ENCODE data around the gene ADARB2. TPM values are rescaled to one million over a fixed set of nuclear protein-coding genes. Genes with fewer than 3 reads are reported as not detected.
"Not testable (repeated sequence)": the region's sequence is repeated elsewhere in the genome, so short reads cannot be mapped to it uniquely, and the experiment has no call there.

ADARB2 gene
- total and polyA plus RNA-seq, 4 experiments from 2014 or later: 13.5 to 14.1 TPM; not detected in 2

DNA sequence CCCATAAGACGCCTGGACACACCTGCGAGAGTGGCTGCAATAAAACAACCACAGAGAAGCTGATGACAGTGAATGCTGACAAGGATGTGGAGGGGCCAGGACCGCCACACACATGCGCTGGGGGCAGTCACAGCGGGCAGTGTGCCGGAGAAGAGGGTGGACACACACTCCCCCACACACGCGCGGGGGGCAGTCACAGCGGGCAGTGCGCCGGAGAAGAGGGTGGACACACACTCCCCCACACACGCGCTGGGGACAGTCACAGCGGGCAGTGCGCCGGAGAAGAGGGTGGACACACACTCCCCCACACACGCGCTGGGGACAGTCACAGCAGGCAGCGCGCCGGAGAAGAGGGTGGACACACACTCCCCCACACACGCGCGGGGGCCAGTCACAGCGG lies 273.4 kb downstream of the ADARB2 start:
- H3K36me3 Mint-ChIP-seq; H3K4me1 ChIP-seq (ENCODE audit: insufficient read depth, low read length); H3K9me3 Mint-ChIP-seq; POLR2A ChIA-PET (ENCODE audit: partially characterized antibody); H3K4me1 Mint-ChIP-seq; H3K36me3 ChIP-seq (ENCODE audit: insufficient read depth, low read length); H3K4me3 ChIP-seq (ENCODE audit: low read length in 2 of 2); H3K27ac Mint-ChIP-seq; H3K4me3 Mint-ChIP-seq; CTCF ChIA-PET (ENCODE audit: partially characterized antibody); intact Hi-C loops (cut with micrococcal nuclease); H3K27ac ChIP-seq (ENCODE audit: low read depth, low read length); H3K9me3 ChIP-seq (ENCODE audit: control insufficient read depth in 1 of 2, low read length in 2 of 2); DNase-seq; H3K27me3 ChIP-seq (ENCODE audit: insufficient read depth, low read length): not testable (repeated sequence)
- H3K27me3 Mint-ChIP-seq: peaks cover 7 to 16% of the 10 kb centered on the region in 2 donors

GRCh38 chr10:1462994-1463633 lies 274.2 kb downstream of the ADARB2 start:
- DNase-seq: no peak
- no peak overlapping the region for H3K27ac ChIP-seq (ENCODE audit: low read depth, low read length)
- H3K27ac Mint-ChIP-seq: no peak overlapping the region
- H3K27me3 ChIP-seq (ENCODE audit: insufficient read depth, low read length): no peaks in the 10 kb centered on the region
- no peaks in the 10 kb centered on the region for H3K4me1 ChIP-seq (ENCODE audit: insufficient read depth, low read length)
- ChIA-PET CTCF (ENCODE audit: partially characterized antibody) (no interaction called here), POLR2A (ENCODE audit: partially characterized antibody) (no interaction called here)
- no peaks in the 10 kb centered on the region for H3K4me1 Mint-ChIP-seq
- no peak overlapping the region for H3K4me3 ChIP-seq (ENCODE audit: low read length in 2 of 2)
- H3K9me3 ChIP-seq (ENCODE audit: control insufficient read depth in 1 of 2, low read length in 2 of 2): no peaks in the 10 kb centered on the region
- intact Hi-C loops (cut with micrococcal nuclease): no loop called here
- H3K4me3 Mint-ChIP-seq: no peak overlapping the region
- H3K9me3 Mint-ChIP-seq: no peaks in the 10 kb centered on the region
- H3K27me3 Mint-ChIP-seq: peaks cover 7 to 14% of the 10 kb centered on the region in 2 donors
- H3K36me3 ChIP-seq (ENCODE audit: insufficient read depth, low read length): no peaks in the 10 kb centered on the region
- H3K36me3 Mint-ChIP-seq: no peaks in the 10 kb centered on the region

GRCh38 chr10:1462521-1462920 lies 274.8 kb downstream of the ADARB2 start:
- Mint-ChIP-seq H3K27ac (no peak overlapping the region), H3K4me1 (no peaks in the 10 kb centered on the region), H3K36me3 (no peaks in the 10 kb centered on the region), H3K9me3 (no peaks in the 10 kb centered on the region), H3K27me3 (peaks cover 11 to 13% of the 10 kb centered on the region in 2 donors), H3K4me3 (no peak overlapping the region)
- no peaks in the 10 kb centered on the region for H3K9me3 ChIP-seq (ENCODE audit: control insufficient read depth in 1 of 2, low read length in 2 of 2)
- no peaks in the 10 kb centered on the region for H3K36me3 ChIP-seq (ENCODE audit: insufficient read depth, low read length)
- H3K4me3 ChIP-seq (ENCODE audit: low read length in 2 of 2): no peak overlapping the region
- intact Hi-C loops (cut with micrococcal nuclease): no loop called here
- no peak for DNase-seq
- H3K27me3 ChIP-seq (ENCODE audit: insufficient read depth, low read length): no peaks in the 10 kb centered on the region
- no peak overlapping the region for H3K27ac ChIP-seq (ENCODE audit: low read depth, low read length)
- ChIA-PET CTCF (ENCODE audit: partially characterized antibody) (no interaction called here), POLR2A (ENCODE audit: partially characterized antibody) (no interaction called here)
- H3K4me1 ChIP-seq (ENCODE audit: insufficient read depth, low read length): no peaks in the 10 kb centered on the region

GRCh38 chr10:1462032-1462431 lies 275.3 kb downstream of the ADARB2 start:
- CTCF ChIA-PET (ENCODE audit: partially characterized antibody): no interaction called here
- no peaks in the 10 kb centered on the region for H3K36me3 Mint-ChIP-seq
- H3K27me3 Mint-ChIP-seq: peaks cover 9 to 16% of the 10 kb centered on the region in 2 donors
- H3K27ac ChIP-seq (ENCODE audit: low read depth, low read length): no peak overlapping the region
- no peak for DNase-seq
- H3K27me3 ChIP-seq (ENCODE audit: insufficient read depth, low read length): no peaks in the 10 kb centered on the region
- H3K36me3 ChIP-seq (ENCODE audit: insufficient read depth, low read length): no peaks in the 10 kb centered on the region
- H3K4me3 ChIP-seq (ENCODE audit: low read length in 2 of 2): no peak overlapping the region
- POLR2A ChIA-PET (ENCODE audit: partially characterized antibody): no interaction called here
- intact Hi-C loops (cut with micrococcal nuclease): no loop called here
- H3K4me3 Mint-ChIP-seq: no peak overlapping the region
- no peaks in the 10 kb centered on the region for H3K9me3 Mint-ChIP-seq
- H3K27ac Mint-ChIP-seq: no peak overlapping the region
- no peaks in the 10 kb centered on the region for H3K4me1 Mint-ChIP-seq
- H3K4me1 ChIP-seq (ENCODE audit: insufficient read depth, low read length): no peaks in the 10 kb centered on the region
- no peaks in the 10 kb centered on the region for H3K9me3 ChIP-seq (ENCODE audit: control insufficient read depth in 1 of 2, low read length in 2 of 2)

DNA sequence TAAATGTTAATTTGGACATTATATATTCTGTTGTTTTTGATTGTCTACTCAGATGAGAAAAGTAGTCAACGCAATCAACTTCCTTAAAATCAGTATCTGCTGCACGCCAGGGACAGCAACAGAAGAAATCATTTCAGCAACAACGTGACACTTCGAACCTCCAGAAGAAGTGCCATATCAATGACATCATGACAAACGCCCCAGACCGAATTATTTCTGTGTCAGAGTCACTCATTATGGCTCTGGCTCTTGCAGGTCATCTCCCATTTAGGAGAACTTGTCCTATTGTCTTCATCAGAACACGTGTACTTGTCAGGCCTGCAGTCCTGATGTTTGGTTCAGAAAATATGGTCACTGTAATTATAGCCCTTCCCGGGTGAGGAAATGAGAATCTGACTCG lies 276.3 kb downstream of the ADARB2 start:
- no peaks in the 10 kb centered on the region for H3K4me1 Mint-ChIP-seq
- no peaks in the 10 kb centered on the region for H3K27me3 ChIP-seq (ENCODE audit: insufficient read depth, low read length)

GRCh38 chr10:1459664-1460063 lies 277.7 kb downstream of the ADARB2 start:
- H3K4me1 ChIP-seq (ENCODE audit: insufficient read depth, low read length); POLR2A ChIA-PET (ENCODE audit: partially characterized antibody); intact Hi-C loops (cut with micrococcal nuclease); H3K4me3 ChIP-seq (ENCODE audit: low read length in 2 of 2); H3K36me3 Mint-ChIP-seq; H3K27ac Mint-ChIP-seq; H3K4me1 Mint-ChIP-seq; H3K36me3 ChIP-seq (ENCODE audit: insufficient read depth, low read length); H3K4me3 Mint-ChIP-seq; H3K27me3 ChIP-seq (ENCODE audit: insufficient read depth, low read length); H3K9me3 Mint-ChIP-seq; H3K27ac ChIP-seq (ENCODE audit: low read depth, low read length); CTCF ChIA-PET (ENCODE audit: partially characterized antibody); H3K9me3 ChIP-seq (ENCODE audit: control insufficient read depth in 1 of 2, low read length in 2 of 2); DNase-seq: not testable (repeated sequence)
- H3K27me3 Mint-ChIP-seq: peaks cover 13 to 24% of the 10 kb centered on the region in 2 donors

More for the DNA sequence above, 276.3 kb downstream of the ADARB2 start:
- Histone ChIP-seq H3K27ac (ENCODE audit: low read depth, low read length) (no peak overlapping the region), H3K36me3 (ENCODE audit: insufficient read depth, low read length) (no peaks in the 10 kb centered on the region), H3K4me1 (ENCODE audit: insufficient read depth, low read length) (no peaks in the 10 kb centered on the region), H3K4me3 (ENCODE audit: low read length in 2 of 2) (no peak overlapping the region), H3K9me3 (ENCODE audit: control insufficient read depth in 1 of 2, low read length in 2 of 2) (no peaks in the 10 kb centered on the region)
- intact Hi-C loops (cut with micrococcal nuclease): no loop called here
- Mint-ChIP-seq H3K9me3 (no peaks in the 10 kb centered on the region), H3K27me3 (peaks cover 9 to 20% of the 10 kb centered on the region in 2 donors), H3K36me3 (no peaks in the 10 kb centered on the region), H3K27ac (no peak overlapping the region), H3K4me3 (no peak overlapping the region)
- ChIA-PET POLR2A (ENCODE audit: partially characterized antibody) (no interaction called here), CTCF (ENCODE audit: partially characterized antibody) (no interaction called here)
- no peak for DNase-seq

- ChIA-PET POLR2A (ENCODE audit: partially characterized antibody) (no interaction called here), CTCF (ENCODE audit: partially characterized antibody) (no interaction called here)
- no peaks in the 10 kb centered on the region for H3K4me1 ChIP-seq (ENCODE audit: insufficient read depth, low read length)
- Mint-ChIP-seq H3K4me3 (no peak overlapping the region), H3K4me1 (peaks cover 0 to 6% (median 4%) of the 10 kb centered on the region in 4 donors), H3K36me3 (no peaks in the 10 kb centered on the region), H3K27ac (no peak overlapping the region), H3K9me3 (peaks cover 0 to 9% (median 2%) of the 10 kb centered on the region in 8 donors), H3K27me3 (peaks cover 20 to 30% of the 10 kb centered on the region in 2 donors)
- no peaks in the 10 kb centered on the region for H3K9me3 ChIP-seq (ENCODE audit: control insufficient read depth in 1 of 2, low read length in 2 of 2)
- no peak overlapping the region for H3K4me3 ChIP-seq (ENCODE audit: low read length in 2 of 2)
- no peak overlapping the region for H3K27ac ChIP-seq (ENCODE audit: low read depth, low read length)
- no peaks in the 10 kb centered on the region for H3K27me3 ChIP-seq (ENCODE audit: insufficient read depth, low read length)
- no peaks in the 10 kb centered on the region for H3K36me3 ChIP-seq (ENCODE audit: insufficient read depth, low read length)
- intact Hi-C loops (cut with micrococcal nuclease): no loop called here
- DNase-seq: no peak
Measured at GRCh38 chr10:1454951-1455350, 282.4 kb downstream of the ADARB2 start.

- H3K27ac ChIP-seq (ENCODE audit: low read depth, low read length): no peak overlapping the region
- Mint-ChIP-seq H3K27me3 (peaks cover 21 to 31% of the 10 kb centered on the region in 2 donors), H3K36me3 (no peaks in the 10 kb centered on the region), H3K4me3 (peak overlapping the region in 1 of 8 donors; percentile 29), H3K9me3 (peaks cover 0 to 9% (median 2%) of the 10 kb centered on the region in 8 donors), H3K27ac (peak overlapping the region in 1 of 7 donors; percentile 36), H3K4me1 (peaks cover 0 to 6% (median 4%) of the 10 kb centered on the region in 4 donors)
- intact Hi-C loops (cut with micrococcal nuclease): no loop called here
- no peaks in the 10 kb centered on the region for H3K36me3 ChIP-seq (ENCODE audit: insufficient read depth, low read length)
- H3K27me3 ChIP-seq (ENCODE audit: insufficient read depth, low read length): no peaks in the 10 kb centered on the region
- ChIA-PET CTCF (ENCODE audit: partially characterized antibody) (no interaction called here), POLR2A (ENCODE audit: partially characterized antibody) (no interaction called here)
- no peak for DNase-seq
- no peaks in the 10 kb centered on the region for H3K4me1 ChIP-seq (ENCODE audit: insufficient read depth, low read length)
- no peaks in the 10 kb centered on the region for H3K9me3 ChIP-seq (ENCODE audit: control insufficient read depth in 1 of 2, low read length in 2 of 2)
- H3K4me3 ChIP-seq (ENCODE audit: low read length in 2 of 2): no peak overlapping the region
Measured at GRCh38 chr10:1454428-1454827, 282.9 kb downstream of the ADARB2 start.
